Stimulated activated CD4-positive, alpha-beta T cell treated with anti-CD3 and anti-CD28 coated beads, TNF-alpha, amount 100 ng/mL, for 48 hours (primary cell): ENCODE data around the gene BSG.

Experiments
- DNase-seq, 3 donors: peaks; one replicate each; pipeline ENCODE4 v3.0.0-alpha.2; 2020; ENCODE audit warnings: low read depth in 3 of 3

BSG gene

DNA sequence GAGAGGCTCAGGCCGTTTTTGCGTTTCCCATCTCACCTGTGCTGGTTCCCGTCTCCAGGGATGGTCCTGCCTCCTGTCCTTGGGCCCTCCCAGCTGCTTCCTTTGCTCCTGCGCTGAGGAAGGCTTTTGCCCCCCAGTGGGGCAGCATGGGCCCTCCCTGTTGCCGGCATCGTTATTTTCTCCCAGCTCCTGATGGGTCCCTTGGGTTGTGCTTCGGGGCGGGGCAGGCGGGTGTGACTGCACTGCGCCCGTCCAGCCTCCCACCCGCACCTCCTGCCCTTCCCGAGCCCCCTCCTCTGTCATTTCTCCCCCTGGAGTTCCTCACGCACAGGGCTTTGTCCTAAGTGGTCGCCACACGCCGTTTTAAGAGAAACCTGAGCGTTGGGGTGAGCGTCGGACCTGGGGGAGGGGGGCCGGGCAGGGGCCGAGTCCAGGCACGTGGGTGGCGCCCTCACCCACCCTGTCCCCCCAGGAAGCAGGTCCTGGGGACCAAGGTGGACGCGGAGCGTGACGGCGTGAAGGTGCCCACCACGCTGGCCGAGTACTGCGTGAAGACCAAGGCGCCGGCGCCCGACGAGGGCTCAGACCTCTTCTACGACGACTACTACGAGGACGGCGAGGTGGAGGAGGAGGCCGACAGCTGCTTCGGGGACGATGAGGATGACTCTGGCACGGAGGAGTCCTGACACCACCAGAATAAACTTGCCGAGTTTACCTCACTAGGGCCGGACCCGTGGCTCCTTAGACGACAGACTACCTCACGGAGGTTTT lies 31.3 kb upstream of the BSG start:
- no peak for DNase-seq

DNA sequence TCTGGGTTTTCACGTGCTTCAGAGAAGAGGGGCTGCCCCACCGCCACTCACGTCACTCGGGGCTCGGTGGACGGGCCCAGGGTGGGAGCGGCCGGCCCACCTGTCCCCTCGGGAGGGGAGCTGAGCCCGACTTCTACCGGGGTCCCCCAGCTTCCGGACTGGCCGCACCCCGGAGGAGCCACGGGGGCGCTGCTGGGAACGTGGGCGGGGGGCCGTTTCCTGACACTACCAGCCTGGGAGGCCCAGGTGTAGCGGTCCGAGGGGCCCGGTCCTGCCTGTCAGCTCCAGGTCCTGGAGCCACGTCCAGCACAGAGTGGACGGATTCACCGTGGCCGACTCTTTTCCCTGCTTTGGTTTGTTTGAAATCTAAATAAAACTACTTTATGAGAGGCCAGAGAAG lies 30.7 kb upstream of the BSG start:
- DNase-seq: no peak

- no peak for DNase-seq
These were observed 30.1 kb upstream of the BSG start for GRCh38 chr19:542173-542866.

- peak; percentile 37 to 62 (median 48) for DNase-seq
These were observed 28.3 kb upstream of the BSG start, which contains the start of gene GZMM for GRCh38 chr19:543910-544608. TSS of gene GZMM (plus strand) at chr19:544053. CDS start at chr19:544072, 19 bp downstream.

DNA sequence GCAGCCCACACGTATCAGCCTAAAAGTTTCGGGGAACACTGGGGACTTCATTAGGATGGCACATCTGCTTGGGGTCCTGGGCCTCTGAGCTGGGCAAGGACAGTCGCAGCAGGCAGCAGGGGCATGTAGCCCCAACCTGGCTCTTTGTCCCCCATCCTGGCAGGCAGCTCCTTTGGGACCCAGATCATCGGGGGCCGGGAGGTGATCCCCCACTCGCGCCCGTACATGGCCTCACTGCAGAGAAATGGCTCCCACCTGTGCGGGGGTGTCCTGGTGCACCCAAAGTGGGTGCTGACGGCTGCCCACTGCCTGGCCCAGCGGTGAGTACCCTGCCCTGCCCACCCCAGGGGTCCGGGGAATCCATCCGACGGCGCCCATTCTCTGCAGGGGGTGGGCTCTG lies 25.3 kb upstream of the BSG start:
- DNase-seq: no peak

GRCh38 chr19:547836-548720 lies 24.3 kb upstream of the BSG start:
- DNase-seq: no peak

- DNase-seq: no peak
These were observed 23.2 kb upstream of the BSG start for GRCh38 chr19:548886-549830.

GRCh38 chr19:554817-555216 lies 17.6 kb upstream of the BSG start:
- DNase-seq: no peak

GRCh38 chr19:555474-555808 lies 17.0 kb upstream of the BSG start:
- DNase-seq: no peak

DNA sequence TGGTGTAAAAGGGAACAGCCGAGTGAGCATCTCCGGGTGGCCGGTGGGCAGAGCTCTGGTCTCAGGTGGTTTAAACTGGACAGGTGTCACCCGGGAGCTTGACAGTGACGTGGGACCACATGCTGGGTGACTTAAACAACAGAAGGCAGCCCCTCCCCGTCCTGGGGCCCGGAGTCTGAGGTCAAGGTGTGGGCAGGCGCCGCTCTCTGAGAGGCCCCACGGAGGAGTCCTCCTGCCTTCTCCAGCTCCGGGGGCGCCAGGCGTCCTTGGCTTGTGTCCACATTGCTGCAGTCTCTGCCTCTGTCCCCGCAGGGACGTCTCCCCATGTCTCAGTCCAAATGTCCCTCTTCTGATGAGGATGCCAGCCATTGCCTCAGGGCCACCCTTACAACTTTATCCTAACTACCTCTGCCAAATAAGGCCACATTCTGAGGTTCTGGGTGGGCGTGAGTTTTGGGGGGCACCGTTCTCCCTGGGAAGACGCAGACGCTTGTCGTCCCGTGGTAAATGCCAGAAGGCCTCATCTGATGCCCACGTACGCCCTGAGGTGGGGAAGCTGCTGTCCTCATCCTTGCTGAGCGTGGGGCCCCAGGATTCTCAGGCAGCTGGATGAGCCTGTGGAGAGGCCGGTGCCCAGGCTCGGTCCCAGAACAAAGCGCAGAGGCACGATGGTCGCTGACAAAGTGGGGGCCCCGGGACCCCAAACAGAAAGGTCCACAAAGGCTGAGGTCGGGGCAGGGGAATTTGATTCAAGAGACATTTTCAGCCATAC lies 15.6 kb upstream of the BSG start:
- no peak for DNase-seq

DNA sequence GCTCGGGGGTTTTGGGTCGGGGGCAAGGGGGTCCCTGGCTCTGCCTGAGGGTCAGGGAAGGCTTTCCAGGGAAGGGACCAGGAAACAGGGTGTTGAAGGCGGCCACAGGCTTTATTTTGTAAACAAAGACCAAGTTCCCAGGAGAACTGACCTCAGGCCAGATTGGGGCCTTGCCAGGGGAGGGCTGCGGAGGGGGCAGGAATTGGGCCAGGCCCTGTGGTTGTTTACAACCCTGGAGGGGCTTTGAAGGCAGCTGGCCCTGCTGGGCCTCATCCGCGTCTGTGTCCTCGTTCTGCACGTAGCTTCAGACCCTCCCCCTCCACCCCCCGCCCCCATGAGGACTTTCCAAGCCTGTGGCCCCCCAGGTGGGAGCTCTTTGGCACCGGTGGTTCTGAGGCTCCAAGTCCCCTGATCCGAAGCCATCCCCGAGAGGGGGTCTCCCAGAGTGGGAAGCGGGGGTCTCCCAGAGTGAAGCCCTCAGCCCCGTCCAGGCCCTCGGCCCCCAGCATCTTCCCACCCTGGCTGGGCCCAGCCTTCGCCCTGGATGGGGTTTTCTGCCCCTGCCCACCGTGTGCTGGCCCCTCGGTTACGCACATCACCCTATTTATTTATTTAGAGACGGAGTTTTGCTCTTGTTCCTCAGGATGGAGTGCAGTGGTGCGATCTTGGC lies 13.5 kb upstream of the BSG start:
- DNase-seq: no peak

DNA sequence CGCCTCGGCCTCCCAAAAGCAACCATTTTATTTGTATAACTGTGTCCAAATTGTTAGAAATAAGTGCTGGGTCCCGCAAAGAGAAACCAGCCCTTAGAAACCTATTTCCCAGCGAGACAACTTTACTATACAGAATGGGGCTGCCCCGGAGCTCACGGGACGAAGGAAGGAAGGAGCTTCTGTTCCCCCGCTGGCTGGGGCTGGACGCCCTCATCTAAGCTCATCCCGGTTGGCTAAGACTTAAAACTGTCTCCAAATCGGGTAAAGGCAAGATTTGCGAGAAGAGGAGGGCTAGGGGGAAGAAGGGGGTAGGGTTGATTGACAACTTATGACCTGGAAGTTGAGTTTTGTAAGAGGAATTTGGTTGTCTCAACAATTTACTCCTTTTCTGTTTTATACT lies 12.3 kb upstream of the BSG start:
- DNase-seq: no peak

- no peak for DNase-seq
These were observed 6.0 kb upstream of the BSG start for GRCh38 chr19:566403-566802.

- DNase-seq: no peak
These were observed 5.6 kb upstream of the BSG start for GRCh38 chr19:566844-567243.

GRCh38 chr19:567296-567900 lies 5.0 kb upstream of the BSG start:
- DNase-seq: no peak

GRCh38 chr19:570251-570686 lies 2.1 kb upstream of the BSG start:
- no peak for DNase-seq

DNA sequence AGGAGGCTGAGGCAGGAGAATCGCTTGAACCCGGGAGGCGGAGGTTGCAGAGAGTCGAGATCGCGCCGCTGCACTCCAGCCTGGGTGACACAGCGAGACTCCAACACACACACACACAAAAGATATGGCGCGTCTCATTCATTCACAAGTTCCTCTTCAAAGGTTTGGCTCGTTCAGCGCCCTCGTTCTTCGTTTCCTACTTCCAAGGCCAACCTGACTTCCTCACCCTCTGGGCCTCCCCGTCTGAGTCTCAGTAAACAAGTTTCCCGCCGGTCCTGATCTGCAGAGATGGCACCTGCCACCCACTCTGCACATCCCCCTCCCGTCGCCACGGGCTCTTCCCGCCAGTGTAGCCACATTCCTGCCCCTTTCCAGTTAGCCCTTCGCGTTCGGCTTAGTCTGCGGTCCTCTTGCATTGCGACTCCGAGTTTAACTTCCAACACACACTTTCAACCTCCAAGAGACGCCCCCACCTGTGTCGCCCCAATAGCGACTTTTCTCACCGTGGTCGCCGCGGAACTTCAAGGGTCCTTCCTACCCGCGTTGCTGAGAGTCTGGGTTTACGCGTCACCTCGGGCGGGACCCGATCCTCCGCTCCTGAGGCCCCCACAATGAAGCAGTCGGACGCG lies 1.3 kb upstream of the BSG start:
- DNase-seq: peak in 2 of 3 donors; percentile 27 to 38

DNA sequence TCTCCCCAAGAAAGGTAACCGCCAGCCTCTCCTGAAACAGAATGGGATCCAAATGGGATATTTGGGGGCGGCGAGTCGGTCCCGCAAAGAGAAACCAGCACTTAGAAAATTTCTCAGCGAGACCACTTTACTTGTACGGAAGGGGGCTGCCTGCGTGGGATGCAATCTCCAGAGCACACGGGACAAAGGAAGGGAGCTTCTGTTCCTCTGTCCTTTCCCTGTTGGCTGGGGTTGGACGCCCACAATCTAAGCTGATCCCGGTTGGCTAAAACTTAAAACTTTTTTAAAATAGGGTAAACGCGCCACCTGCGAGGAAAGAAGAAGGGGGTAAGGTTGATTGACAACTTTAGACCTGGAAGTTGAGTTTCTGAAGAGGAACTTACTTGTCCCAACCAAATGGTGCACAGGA lies 826 bp upstream of the BSG start:
- no peak for DNase-seq
